ENCODE results near the gene MLEC.
A peak's percentile ranks its signal among the peaks of the same experiment; 100 is the strongest.

Gene MLEC

GRCh38 chr12:120692524-120693033, 5.6 kb downstream of the MLEC start:
- no peak for DNase-seq

GRCh38 chr12:120693848-120694247, 6.9 kb downstream of the MLEC start:
- DNase-seq: no peak

- no peak for DNase-seq
Observed at GRCh38 chr12:120696626-120697025, 9.7 kb downstream of the MLEC start.

GRCh38 chr12:120697344-120697743, 10.4 kb downstream of the MLEC start:
- no peak for DNase-seq

- DNase-seq: peak; percentile 60 to 64 (median 62)
Observed at GRCh38 chr12:120698665-120699064, 11.7 kb downstream of the MLEC start.

GRCh38 chr12:120699553-120699952, 12.6 kb downstream of the MLEC start:
- DNase-seq: no peak

GRCh38 chr12:120700886-120701285, 13.9 kb downstream of the MLEC start:
- DNase-seq: no peak

- no peak for DNase-seq
Observed at GRCh38 chr12:120702637-120703036, 15.7 kb downstream of the MLEC start.

- DNase-seq: no peak
Observed at GRCh38 chr12:120703311-120703942, 16.5 kb downstream of the MLEC start.

- DNase-seq: no peak
Observed at GRCh38 chr12:120705618-120706017, 18.7 kb downstream of the MLEC start.

GRCh38 chr12:120706029-120706428, 19.1 kb downstream of the MLEC start:
- DNase-seq: no peak

- no peak for DNase-seq
Observed at GRCh38 chr12:120708651-120709050, 21.7 kb downstream of the MLEC start.

GRCh38 chr12:120710031-120710804, 23.3 kb downstream of the MLEC start, which contains the start of gene UNC119B:
TSS of gene UNC119B (plus strand) at chr12:120710458. CDS start at chr12:120710475, 17 bp downstream.
- peak; percentile 30 to 82 (median 64) for DNase-seq

GRCh38 chr12:120710805-120711296, 23.9 kb downstream of the MLEC start:
- peak in 3 of 4 experiments; percentile 21 to 31 (median 25) for DNase-seq

- DNase-seq: no peak
Observed at GRCh38 chr12:120711411-120711810, 24.5 kb downstream of the MLEC start.

- DNase-seq: no peak
Observed at GRCh38 chr12:120712610-120713009, 25.7 kb downstream of the MLEC start.

- peak; percentile 89 to 96 (median 90) for DNase-seq
Observed at GRCh38 chr12:120713861-120714482, 27.0 kb downstream of the MLEC start.

GRCh38 chr12:120718055-120718454, 31.1 kb downstream of the MLEC start:
- DNase-seq: no peak

- no peak for DNase-seq
Observed at GRCh38 chr12:120719072-120719471, 32.1 kb downstream of the MLEC start.

GRCh38 chr12:120719496-120720233, 32.7 kb downstream of the MLEC start:
- DNase-seq: no peak

- peak; percentile 60 to 83 (median 76) for DNase-seq
Observed at GRCh38 chr12:120720234-120720986, 33.5 kb downstream of the MLEC start.
